Measurements from ENCODE around the gene LOXHD1.

- TF ChIP-seq CTCF (conservative IDR thresholded peaks at IDR 0.05; ENCODE audit: low read depth, low read length) (no peak), EZH2 (IDR thresholded peaks at IDR 0.05; ENCODE audit: borderline replicate concordance, low read depth, low read length, poor library complexity, severe bottlenecking) (no peak)
Measured at GRCh38 chr18:46679846-46680598, 23.0 kb upstream of the LOXHD1 start.
